A673 (cell line): ENCODE measurements around the gene B3GNT8. TPM values are rescaled to one million over a fixed set of nuclear protein-coding genes. Genes with fewer than 3 reads are reported as not detected.

ENCODE experiments used
- BruUV-seq: library from RNA; stranded (reverse); fragments of 400-500 nt; replicated peaks from 2 replicates; lab custom pipeline; 2021; lab: Mats Ljungman, UMichigan
- CTCF ChIA-PET: fragments of 300-600 bp; sonication (Branson Sonifier 250); formaldehyde crosslinking; loops from one replicate; lab custom pipeline; 2022; ENCODE audit warnings: antibody characterized with exemption; lab: Charles Lee
- POLR2A ChIA-PET: fragments of 300-600 bp; sonication (Branson Sonifier 250); formaldehyde crosslinking; loops from one replicate; lab custom pipeline; 2022; ENCODE audit warnings: antibody characterized with exemption; ENCODE audit not compliant: low non-redundant PET; lab: Charles Lee
- DNase-seq: peaks from one replicate; pipeline ENCODE4 v3.0.0-alpha.2; 2015; ENCODE audit warnings: low spot score
- H3K27ac ChIP-seq: fragments of 200-600 bp; sonication (generic); 2 replicates; pipeline ENCODE4 v1.5.1; 2016; ENCODE audit warnings: mixed run types, low read depth, mild to moderate bottlenecking, mixed read lengths, antibody characterized with exemption, low read length; ENCODE audit not compliant: poor library complexity, severe bottlenecking
- H3K27me3 ChIP-seq: fragments of 200-600 bp; sonication (generic); replicated peaks from 2 replicates; pipeline ENCODE4 v1.6.1; 2017; ENCODE audit warnings: mixed run types, low read depth, mild to moderate bottlenecking, mixed read lengths, antibody characterized with exemption, low read length; ENCODE audit not compliant: insufficient read depth, poor library complexity
- H3K36me3 ChIP-seq: fragments of 200-600 bp; sonication (generic); 2 replicates; pipeline ENCODE4 v1.6.1; 2016; ENCODE audit warnings: mixed run types, mild to moderate bottlenecking, mixed read lengths, antibody characterized with exemption, low read length; ENCODE audit not compliant: insufficient read depth, poor library complexity, severe bottlenecking
- H3K4me1 ChIP-seq: fragments of 200-600 bp; sonication (generic); 2 replicates; pipeline ENCODE4 v1.6.1; 2017; ENCODE audit warnings: mixed run types, mild to moderate bottlenecking, mixed read lengths, antibody characterized with exemption, low read length; ENCODE audit not compliant: insufficient read depth, poor library complexity, severe bottlenecking
- H3K4me3 ChIP-seq: fragments of 200-600 bp; sonication (generic); 2 replicates; pipeline ENCODE4 v1.5.1; 2016; ENCODE audit warnings: low read depth, mixed run types, mild to moderate bottlenecking, mixed read lengths, low read length; ENCODE audit not compliant: poor library complexity, severe bottlenecking
- H3K9me3 ChIP-seq: fragments of 200-600 bp; sonication (generic); 2 replicates; pipeline ENCODE4 v1.6.1; 2016; ENCODE audit warnings: mixed run types, low read depth, mild to moderate bottlenecking, mixed read lengths, antibody characterized with exemption, low read length; ENCODE audit not compliant: poor library complexity, severe bottlenecking
- EZH2 ChIP-seq: fragments of 200-600 bp; sonication (generic); IDR thresholded peaks from 2 replicates; pipeline ENCODE4 v1.6.1; 2017; ENCODE audit warnings: borderline replicate concordance, low read depth, mild to moderate bottlenecking, mixed read lengths, antibody characterized with exemption, low read length; ENCODE audit not compliant: poor library complexity, severe bottlenecking
- intact Hi-C: fragments of 100-400 bp; cut with micrococcal nuclease; formaldehyde crosslinking; loops from one replicate; pipeline ENCODE4 v1.10.0; 2022; ENCODE audit not compliant: unreplicated experiment
- total RNA-seq: library from RNA; stranded (reverse); gene quantifications from 2 replicates; pipeline ENCODE4 v1.2.3, GENCODE V29; 2021
- TF ChIP-seq, protein P1 (sequence below): fragments of 300-800, 200-600 bp; sonication (generic); conservative IDR thresholded peaks from 2 replicates; pipeline ENCODE4 v1.5.1; 2017; ENCODE audit warnings: low read depth, mild to moderate bottlenecking, antibody characterized with exemption, low read length, moderate library complexity, mixed read lengths

Gene B3GNT8
- total RNA-seq, 1 experiment from 2014 or later, result 0.41 TPM

DNA sequence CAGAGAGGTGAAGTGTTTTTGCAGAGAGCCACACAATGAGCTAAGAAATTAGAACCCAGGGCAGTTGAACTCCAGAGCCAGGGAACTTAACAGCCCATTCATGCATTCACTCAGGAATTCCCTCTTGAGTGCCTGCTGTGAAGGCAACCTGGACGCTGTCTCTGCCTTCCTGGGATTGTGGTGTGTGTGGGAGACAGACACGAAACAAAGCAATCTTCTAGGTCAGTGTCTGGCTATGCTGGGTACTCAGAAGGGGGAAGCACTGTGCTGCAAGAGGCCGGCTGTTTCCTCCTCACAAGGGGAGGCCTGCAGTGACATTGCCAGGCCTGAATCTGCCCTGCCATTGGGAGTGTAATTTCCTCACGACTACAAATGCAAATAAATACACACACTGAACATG is 19.9 kb downstream of the B3GNT8 start:
- Histone ChIP-seq H3K27me3 (no peaks in the 10 kb centered on the region), H3K9me3 (no peaks in the 10 kb centered on the region), H3K4me1 (no peaks in the 10 kb centered on the region), H3K36me3 (no peaks in the 10 kb centered on the region), H3K4me3 (no peak overlapping the region), H3K27ac (no peak overlapping the region)
- TF ChIP-seq EZH2, result no peak
- TF ChIP-seq, protein P1, sequence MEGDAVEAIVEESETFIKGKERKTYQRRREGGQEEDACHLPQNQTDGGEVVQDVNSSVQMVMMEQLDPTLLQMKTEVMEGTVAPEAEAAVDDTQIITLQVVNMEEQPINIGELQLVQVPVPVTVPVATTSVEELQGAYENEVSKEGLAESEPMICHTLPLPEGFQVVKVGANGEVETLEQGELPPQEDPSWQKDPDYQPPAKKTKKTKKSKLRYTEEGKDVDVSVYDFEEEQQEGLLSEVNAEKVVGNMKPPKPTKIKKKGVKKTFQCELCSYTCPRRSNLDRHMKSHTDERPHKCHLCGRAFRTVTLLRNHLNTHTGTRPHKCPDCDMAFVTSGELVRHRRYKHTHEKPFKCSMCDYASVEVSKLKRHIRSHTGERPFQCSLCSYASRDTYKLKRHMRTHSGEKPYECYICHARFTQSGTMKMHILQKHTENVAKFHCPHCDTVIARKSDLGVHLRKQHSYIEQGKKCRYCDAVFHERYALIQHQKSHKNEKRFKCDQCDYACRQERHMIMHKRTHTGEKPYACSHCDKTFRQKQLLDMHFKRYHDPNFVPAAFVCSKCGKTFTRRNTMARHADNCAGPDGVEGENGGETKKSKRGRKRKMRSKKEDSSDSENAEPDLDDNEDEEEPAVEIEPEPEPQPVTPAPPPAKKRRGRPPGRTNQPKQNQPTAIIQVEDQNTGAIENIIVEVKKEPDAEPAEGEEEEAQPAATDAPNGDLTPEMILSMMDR, result no peak
- DNase-seq, result no peak
- intact Hi-C loops, result no loop called here
- CTCF ChIA-PET, result no interaction called here
- no TSS peak for BruUV-seq
- POLR2A ChIA-PET, result no interaction called here

- no peaks in the 10 kb centered on the region for H3K9me3 ChIP-seq
- ChIA-PET CTCF (interaction anchor here (0.5 kb wide), 1 partner anchor 137 kb away, joined by 5 read pairs; no protein-coding TSS in a partner anchor), POLR2A (no interaction called here)
- intact Hi-C loops, result no loop called here
- BruUV-seq, result no TSS peak
- TF ChIP-seq, protein P1, result no peak
- TF ChIP-seq EZH2, result no peak
- H3K36me3 ChIP-seq, result no peaks in the 10 kb centered on the region
- no peaks in the 10 kb centered on the region for H3K27me3 ChIP-seq
- DNase-seq, result no peak
- no peak overlapping the region for H3K27ac ChIP-seq
- no peak overlapping the region for H3K4me3 ChIP-seq
- no peaks in the 10 kb centered on the region for H3K4me1 ChIP-seq
Measured at GRCh38 chr19:41405776-41406175, 21.4 kb downstream of the B3GNT8 start.

DNA sequence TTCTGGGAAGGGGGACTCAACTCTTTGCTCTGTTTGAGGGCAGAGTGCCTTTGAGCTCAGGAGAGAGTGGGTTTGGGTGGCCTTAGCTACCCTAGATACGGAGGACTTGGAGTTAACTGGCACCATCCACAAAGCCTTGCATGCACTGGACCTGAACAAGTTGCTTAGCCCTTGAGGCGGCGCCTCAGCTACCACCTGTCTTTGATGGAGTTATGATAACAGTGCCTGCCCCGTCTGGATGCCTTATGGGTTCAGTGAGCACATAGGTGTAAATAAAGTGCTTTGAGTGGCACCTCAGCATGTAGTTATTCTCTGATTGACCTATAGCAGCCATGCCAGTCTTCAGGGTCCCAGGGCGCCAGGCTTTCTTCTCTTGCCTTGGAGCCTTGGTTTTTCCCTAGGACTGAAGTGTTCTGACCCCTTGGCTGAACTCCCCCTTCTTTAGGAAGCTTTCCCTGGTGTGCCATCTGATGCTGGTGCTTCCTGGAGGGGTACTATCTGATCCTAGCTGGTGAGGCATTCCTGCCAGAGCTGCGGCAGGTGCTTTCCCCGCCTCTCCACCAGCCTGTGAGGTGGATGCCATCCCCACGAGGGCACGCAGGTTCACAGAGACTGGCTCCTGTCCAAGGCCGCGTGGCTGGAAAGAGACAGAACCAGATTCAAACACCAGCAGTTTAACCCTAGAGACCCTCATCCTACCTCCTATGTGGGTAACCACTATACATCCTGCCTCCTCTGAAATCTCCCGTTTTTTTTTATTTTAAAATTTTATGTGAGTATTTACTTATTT is 23.8 kb downstream of the B3GNT8 start:
- ChIA-PET CTCF (no interaction called here), POLR2A (no interaction called here)
- Histone ChIP-seq H3K36me3 (no peaks in the 10 kb centered on the region), H3K4me1 (peaks cover 10% of the 10 kb centered on the region), H3K4me3 (no peak overlapping the region), H3K27me3 (no peaks in the 10 kb centered on the region), H3K27ac (no peak overlapping the region), H3K9me3 (no peaks in the 10 kb centered on the region)
- DNase-seq, result no peak
- no peak for TF ChIP-seq EZH2
- TF ChIP-seq, protein P1, result no peak
- BruUV-seq, result no TSS peak
- intact Hi-C loops, result no loop called here
